Stimulated activated CD4-positive, alpha-beta T cell treated with anti-CD3 and anti-CD28 coated beads, TNF-alpha, amount 100 ng/mL, for 48 hours (primary cell): ENCODE data around the gene SMARCA4.
"Not testable (repeated sequence)": the region's sequence is repeated elsewhere in the genome, so short reads cannot be mapped to it uniquely, and the experiment has no call there.

Source experiments
- DNase-seq, 3 donors: peaks; one replicate each; pipeline ENCODE4 v3.0.0-alpha.2; 2020; ENCODE audit warnings: low read depth in 3 of 3

Gene SMARCA4

GRCh38 chr19:10976131-10976892, 15.5 kb downstream of the SMARCA4 start:
- DNase-seq, result no peak

GRCh38 chr19:10977742-10978092, 16.9 kb downstream of the SMARCA4 start:
- no peak for DNase-seq

- no peak for DNase-seq
Observed at GRCh38 chr19:10979951-10980381, 19.1 kb downstream of the SMARCA4 start.

- DNase-seq, result no peak
Observed at GRCh38 chr19:10981252-10981895, 20.5 kb downstream of the SMARCA4 start.

GRCh38 chr19:10983026-10983425, 22.2 kb downstream of the SMARCA4 start:
- DNase-seq, result no peak

GRCh38 chr19:10984166-10984735, 23.4 kb downstream of the SMARCA4 start:
- no peak for DNase-seq

GRCh38 chr19:10985502-10985901, 24.7 kb downstream of the SMARCA4 start:
- DNase-seq, result no peak

GRCh38 chr19:10986301-10987127, 25.7 kb downstream of the SMARCA4 start:
- DNase-seq, result no peak

GRCh38 chr19:10987571-10988297, 26.9 kb downstream of the SMARCA4 start:
- no peak for DNase-seq

- no peak for DNase-seq
Observed at GRCh38 chr19:10988380-10988779, 27.6 kb downstream of the SMARCA4 start.

GRCh38 chr19:10988921-10989320, 28.1 kb downstream of the SMARCA4 start:
- DNase-seq, result no peak

GRCh38 chr19:10991076-10991475, 30.2 kb downstream of the SMARCA4 start:
- DNase-seq, result no peak

GRCh38 chr19:10991521-10992081, 30.8 kb downstream of the SMARCA4 start:
- no peak for DNase-seq

- not testable (repeated sequence) for DNase-seq
Observed at GRCh38 chr19:10992174-10992573, 31.3 kb downstream of the SMARCA4 start.

GRCh38 chr19:10995926-10996600, 35.2 kb downstream of the SMARCA4 start:
- DNase-seq, result no peak

GRCh38 chr19:10998045-10998533, 37.3 kb downstream of the SMARCA4 start:
- DNase-seq, result no peak

GRCh38 chr19:10998666-10999065, 37.8 kb downstream of the SMARCA4 start:
- no peak for DNase-seq

GRCh38 chr19:11005521-11005920, 44.7 kb downstream of the SMARCA4 start:
- DNase-seq, result no peak

- DNase-seq, result no peak
Observed at GRCh38 chr19:11007385-11007784, 46.6 kb downstream of the SMARCA4 start.

- no peak for DNase-seq
Observed at GRCh38 chr19:11007962-11008532, 47.2 kb downstream of the SMARCA4 start.
